Activated naive CD4-positive, alpha-beta T cell treated with anti-CD3 and anti-CD28 coated beads, Interleukin-2, amount 10 ng/mL, durations not matched to agents 7 days and 5 days (primary cell): ENCODE measurements around the gene GALK1.
A peak's percentile ranks its signal among the peaks of the same experiment; 100 is the strongest.

Experiments
- CTCF ChIA-PET: fragments of 350-600 bp; sonication (Branson Sonifier 250); formaldehyde crosslinking; loops from one replicate; lab custom pipeline; 2021; ENCODE audit warnings: antibody characterized with exemption; lab: Charles Lee
- DNase-seq: peaks from one replicate; pipeline ENCODE4 v3.0.0-alpha.2; 2020
- H3K27ac Mint-ChIP-seq: one replicate; pipeline ENCODE4 v1.8.0; 2021; ENCODE audit warnings: mild to moderate bottlenecking, moderate library complexity, mixed read lengths
- H3K27me3 Mint-ChIP-seq: one replicate; pipeline ENCODE4 v1.8.0; 2021; ENCODE audit warnings: mild to moderate bottlenecking, mixed read lengths
- H3K36me3 Mint-ChIP-seq: one replicate; pipeline ENCODE4 v1.8.0; 2021; ENCODE audit warnings: mixed read lengths
- H3K4me1 Mint-ChIP-seq: one replicate; pipeline ENCODE4 v1.8.0; 2021; ENCODE audit warnings: mixed read lengths
- H3K4me3 Mint-ChIP-seq: one replicate; pipeline ENCODE4 v1.8.0; 2021; ENCODE audit warnings: mild to moderate bottlenecking, moderate library complexity, mixed read lengths
- H3K9me3 Mint-ChIP-seq: one replicate; pipeline ENCODE4 v1.8.0; 2021; ENCODE audit warnings: mixed read lengths

The GALK1 gene

GRCh38 chr17:75740215-75740614 lies 24.8 kb downstream of the GALK1 start:
- Mint-ChIP-seq H3K36me3 (no peaks in the 10 kb centered on the region), H3K9me3 (no peaks in the 10 kb centered on the region), H3K27ac (no peak overlapping the region), H3K27me3 (peaks cover 6% of the 10 kb centered on the region), H3K4me3 (no peak overlapping the region), H3K4me1 (peaks cover 6% of the 10 kb centered on the region)
- CTCF ChIA-PET = interaction anchor here (2.8 kb wide), 1 partner anchor 9 kb away, joined by 40 read pairs; no protein-coding TSS in a partner anchor
- no peak for DNase-seq

GRCh38 chr17:75739801-75740200 lies 25.2 kb downstream of the GALK1 start:
- Mint-ChIP-seq H3K4me3 (no peak overlapping the region), H3K36me3 (no peaks in the 10 kb centered on the region), H3K4me1 (peaks cover 6% of the 10 kb centered on the region), H3K27me3 (peaks cover 6% of the 10 kb centered on the region), H3K27ac (no peak overlapping the region), H3K9me3 (no peaks in the 10 kb centered on the region)
- CTCF ChIA-PET = interaction anchor here (2.8 kb wide), 1 partner anchor 9 kb away, joined by 40 read pairs; no protein-coding TSS in a partner anchor
- DNase-seq = no peak

GRCh38 chr17:75739174-75739573 lies 25.8 kb downstream of the GALK1 start:
- H3K4me3 Mint-ChIP-seq = no peak overlapping the region
- no peak overlapping the region for H3K27ac Mint-ChIP-seq
- CTCF ChIA-PET = interaction anchor here (1.5 to 2.8 kb wide), 4 partner anchors 10 to 106 kb away, joined by 9 to 40 read pairs (median 12); partner anchors contain the start of gene SMIM5
- H3K27me3 Mint-ChIP-seq = peaks cover 6% of the 10 kb centered on the region
- H3K36me3 Mint-ChIP-seq = no peaks in the 10 kb centered on the region
- no peaks in the 10 kb centered on the region for H3K9me3 Mint-ChIP-seq
- DNase-seq = no peak
- H3K4me1 Mint-ChIP-seq = peaks cover 9% of the 10 kb centered on the region

- DNase-seq = peak; percentile 48
- Mint-ChIP-seq H3K27ac (peak overlapping the region; percentile 39), H3K27me3 (peaks cover 6% of the 10 kb centered on the region), H3K9me3 (no peaks in the 10 kb centered on the region), H3K36me3 (no peaks in the 10 kb centered on the region), H3K4me3 (no peak overlapping the region), H3K4me1 (peaks cover 9% of the 10 kb centered on the region)
- CTCF ChIA-PET = interaction anchor here (0.6 to 2.8 kb wide), 6 partner anchors 11 to 309 kb away, joined by 3 to 40 read pairs (median 10); partner anchors contain the start of gene SMIM5
Observed at GRCh38 chr17:75738218-75738802, 26.7 kb downstream of the GALK1 start.

GRCh38 chr17:75737133-75737962 lies 27.6 kb downstream of the GALK1 start:
- Mint-ChIP-seq H3K27me3 (peaks cover 6% of the 10 kb centered on the region), H3K4me1 (peaks cover 9% of the 10 kb centered on the region), H3K27ac (no peak overlapping the region), H3K4me3 (no peak overlapping the region), H3K36me3 (no peaks in the 10 kb centered on the region), H3K9me3 (no peaks in the 10 kb centered on the region)
- CTCF ChIA-PET = interaction anchor here (0.6 to 2.8 kb wide), 6 partner anchors 12 to 310 kb away, joined by 3 to 40 read pairs (median 10); partner anchors contain the start of gene SMIM5
- no peak for DNase-seq

- Mint-ChIP-seq H3K4me1 (peaks cover 9% of the 10 kb centered on the region), H3K27me3 (peaks cover 6% of the 10 kb centered on the region), H3K4me3 (no peak overlapping the region), H3K36me3 (no peaks in the 10 kb centered on the region), H3K27ac (no peak overlapping the region), H3K9me3 (no peaks in the 10 kb centered on the region)
- CTCF ChIA-PET = interaction anchor here (1.5 to 1.7 kb wide), 2 partner anchors 14 to 104 kb away, joined by 3 to 4 read pairs; partner anchors contain the start of gene SMIM5
- DNase-seq = no peak
Observed at GRCh38 chr17:75736173-75736835, 28.7 kb downstream of the GALK1 start.

GRCh38 chr17:75734674-75735294 lies 30.2 kb downstream of the GALK1 start:
- peaks cover 6% of the 10 kb centered on the region for H3K27me3 Mint-ChIP-seq
- DNase-seq = no peak
- H3K36me3 Mint-ChIP-seq = no peaks in the 10 kb centered on the region
- H3K27ac Mint-ChIP-seq = no peak overlapping the region
- no peaks in the 10 kb centered on the region for H3K9me3 Mint-ChIP-seq
- no peak overlapping the region for H3K4me3 Mint-ChIP-seq
- H3K4me1 Mint-ChIP-seq = peaks cover 9% of the 10 kb centered on the region
- CTCF ChIA-PET = interaction anchor here (1.5 to 1.7 kb wide), 2 partner anchors 15 to 102 kb away, joined by 3 to 4 read pairs; partner anchors contain the start of gene SMIM5

- no peak overlapping the region for H3K4me3 Mint-ChIP-seq
- peaks cover 9% of the 10 kb centered on the region for H3K4me1 Mint-ChIP-seq
- H3K27me3 Mint-ChIP-seq = peaks cover 6% of the 10 kb centered on the region
- H3K9me3 Mint-ChIP-seq = no peaks in the 10 kb centered on the region
- no peak for DNase-seq
- no peaks in the 10 kb centered on the region for H3K36me3 Mint-ChIP-seq
- CTCF ChIA-PET = interaction anchor here (0.6 kb wide), 1 partner anchor 30 kb away, joined by 3 read pairs; no protein-coding TSS in a partner anchor
- H3K27ac Mint-ChIP-seq = no peak overlapping the region
Observed at GRCh38 chr17:75733471-75733870, 31.5 kb downstream of the GALK1 start.

- CTCF ChIA-PET = interaction anchor here (0.6 to 1.5 kb wide), 3 partner anchors 14 to 57 kb away, joined by 3 to 4 read pairs (median 3); no protein-coding TSS in a partner anchor
- no peaks in the 10 kb centered on the region for H3K36me3 Mint-ChIP-seq
- peaks cover 6% of the 10 kb centered on the region for H3K27me3 Mint-ChIP-seq
- no peak overlapping the region for H3K27ac Mint-ChIP-seq
- DNase-seq = no peak
- H3K9me3 Mint-ChIP-seq = no peaks in the 10 kb centered on the region
- peaks cover 3% of the 10 kb centered on the region for H3K4me1 Mint-ChIP-seq
- H3K4me3 Mint-ChIP-seq = no peak overlapping the region
Observed at GRCh38 chr17:75731716-75732498, 33.1 kb downstream of the GALK1 start.

- no peak for DNase-seq
- no peaks in the 10 kb centered on the region for H3K36me3 Mint-ChIP-seq
- no peaks in the 10 kb centered on the region for H3K9me3 Mint-ChIP-seq
- H3K27me3 Mint-ChIP-seq = peaks cover 5% of the 10 kb centered on the region
- H3K4me1 Mint-ChIP-seq = peaks cover 3% of the 10 kb centered on the region
- no peak overlapping the region for H3K4me3 Mint-ChIP-seq
- no peak overlapping the region for H3K27ac Mint-ChIP-seq
- CTCF ChIA-PET = interaction anchor here (1.5 kb wide), 2 partner anchors 15 to 17 kb away, joined by 3 to 4 read pairs; no protein-coding TSS in a partner anchor
Observed at GRCh38 chr17:75731086-75731715, 33.8 kb downstream of the GALK1 start.

GRCh38 chr17:75730065-75730464 lies 34.9 kb downstream of the GALK1 start:
- DNase-seq = no peak
- no peaks in the 10 kb centered on the region for H3K9me3 Mint-ChIP-seq
- peaks cover 3% of the 10 kb centered on the region for H3K4me1 Mint-ChIP-seq
- no peaks in the 10 kb centered on the region for H3K36me3 Mint-ChIP-seq
- CTCF ChIA-PET = interaction anchor here (0.6 to 1.0 kb wide), 3 partner anchors 23 to 106 kb away, joined by 3 to 4 read pairs (median 3); partner anchors contain the start of gene SMIM5
- no peaks in the 10 kb centered on the region for H3K27me3 Mint-ChIP-seq
- no peak overlapping the region for H3K4me3 Mint-ChIP-seq
- no peak overlapping the region for H3K27ac Mint-ChIP-seq

- DNase-seq = no peak
- CTCF ChIA-PET = interaction anchor here (0.6 to 1.0 kb wide), 3 partner anchors 24 to 106 kb away, joined by 3 to 4 read pairs (median 3); partner anchors contain the start of gene SMIM5
- no peaks in the 10 kb centered on the region for H3K9me3 Mint-ChIP-seq
- H3K4me1 Mint-ChIP-seq = no peaks in the 10 kb centered on the region
- no peak overlapping the region for H3K4me3 Mint-ChIP-seq
- no peak overlapping the region for H3K27ac Mint-ChIP-seq
- no peaks in the 10 kb centered on the region for H3K36me3 Mint-ChIP-seq
- no peaks in the 10 kb centered on the region for H3K27me3 Mint-ChIP-seq
Observed at GRCh38 chr17:75729351-75729750, 35.6 kb downstream of the GALK1 start.
